ENCODE measurements around the gene EXOSC9.

EXOSC9 gene

GRCh38 chr4:121824171-121824527 is 23.0 kb downstream of the EXOSC9 start:
- DNase-seq (ENCODE audit: low spot score), result no peak

GRCh38 chr4:121824950-121825349 is 23.8 kb downstream of the EXOSC9 start:
- DNase-seq (ENCODE audit: low spot score), result no peak

- DNase-seq (ENCODE audit: low spot score), result no peak
Observed at GRCh38 chr4:121827853-121828252, 26.7 kb downstream of the EXOSC9 start.

- DNase-seq (ENCODE audit: low spot score), result no peak
Observed at GRCh38 chr4:121829511-121829910, 28.4 kb downstream of the EXOSC9 start.

GRCh38 chr4:121838136-121838535 is 37.0 kb downstream of the EXOSC9 start:
- DNase-seq (ENCODE audit: low spot score), result no peak

- DNase-seq (ENCODE audit: low spot score), result no peak
Observed at GRCh38 chr4:121842862-121843261, 41.7 kb downstream of the EXOSC9 start.

- DNase-seq (ENCODE audit: low spot score), result no peak
Observed at GRCh38 chr4:121846662-121847061, 45.5 kb downstream of the EXOSC9 start.

GRCh38 chr4:121851354-121851753 is 50.2 kb downstream of the EXOSC9 start:
- DNase-seq (ENCODE audit: low spot score), result no peak

GRCh38 chr4:121860121-121860520 is 59.0 kb downstream of the EXOSC9 start:
- DNase-seq (ENCODE audit: low spot score), result no peak

- no peak for DNase-seq (ENCODE audit: low spot score)
Observed at GRCh38 chr4:121861426-121861825, 60.3 kb downstream of the EXOSC9 start.

- DNase-seq (ENCODE audit: low spot score), result no peak
Observed at GRCh38 chr4:121863799-121864198, 62.7 kb downstream of the EXOSC9 start.

Data from AG08395 (cell line).